Adrenal gland (tissue), 12 donors: ENCODE results near the gene ATP6V0C. TPM values are rescaled to one million over a fixed set of nuclear protein-coding genes. Genes with fewer than 3 reads are reported as not detected.

Source experiments
- DNase-seq, 7 donors: peaks; one replicate each; pipeline ENCODE4 v3.0.0-alpha.2; 2019 to 2020
- H3K27ac ChIP-seq, 5 donors: fragments of 200-600 bp; sonication (generic) in 4 of 5; 1 replicate in 3 of 5; 2 replicates in 2 of 5; pipeline versions ENCODE4 v1.5.1 to v1.8.0; 2016 to 2020; ENCODE audit warnings: mild to moderate bottlenecking in 1 of 5
- H3K27me3 ChIP-seq: fragments of 200-600 bp; 2 replicates; pipeline ENCODE4 v1.8.0; 2021
- H3K36me3 ChIP-seq, 2 donors: fragments of 200-600 bp; replicated peaks in 1 of 2; 1 replicate in 1 of 2; 2 replicates in 1 of 2; pipeline versions ENCODE4 v1.5.1 to v1.8.0; 2018 to 2022
- H3K4me1 ChIP-seq, 2 donors: fragments of 200-600 bp; replicated peaks in 1 of 2; 1 replicate in 1 of 2; 2 replicates in 1 of 2; pipeline versions ENCODE4 v1.5.1 to v1.8.0; 2018 to 2021
- H3K4me3 ChIP-seq, 4 donors: fragments of 200-600 bp; sonication (generic) in 3 of 4; one replicate each; pipeline ENCODE4 v1.5.1; 2016 to 2018
- H3K9me3 ChIP-seq, 3 donors: fragments of 200-600 bp; sonication (generic) in 1 of 3; replicated peaks in 1 of 3; 1 replicate in 2 of 3; 2 replicates in 1 of 3; pipeline versions ENCODE4 v1.5.1 to v1.8.0; 2016 to 2021
- POLR2A ChIP-seq, 2 donors: fragments of 450-650 bp; IDR thresholded peaks; one replicate each; pipeline ENCODE4 v1.6.1; 2017; ENCODE audit warnings: antibody characterized with exemption in 2 of 2, mild to moderate bottlenecking in 2 of 2, moderate library complexity in 1 of 2
- WGBS, 4 donors: extraction: QIAGEN DNeasy Blood & Tissue Kit in 2 of 4; methylation state at CpG; one replicate each; pipeline versions ENCODE4 v1.1.5 to v1.1.7; 2013 to 2017; 5-methylcytosine and 5-hydroxymethylcytosine counted together
- intact Hi-C, 2 donors: fragments of 100-400 bp; cut with DNase I; formaldehyde crosslinking; loops; one replicate each; pipeline versions ENCODE4 v1.14.1 to v1.15.0; 2022 to 2023
- polyA plus RNA-seq, 3 donors: library from polyadenylated mRNA; stranded (reverse); fragments of 200-250 nt in 2 of 3; fragments of 350-450 nt in 1 of 3; fragmentation: Illumina TruSeq in 1 of 3; extraction: RNeasy Lipid Tissue Mini Kit (QIAGEN cat#74804) in 1 of 3; gene quantifications; one replicate each; pipeline ENCODE4 v1.2.3, GENCODE V29; 2013 to 2014
- total RNA-seq, 9 donors: library from RNA; depleted of rRNA in 4 of 9; stranded (reverse); fragments of >200 nt in 4 of 9; fragments of 120-200 nt in 1 of 9; fragmentation: NEBNext Ultra II Directional in 1 of 9; extraction: Animal tissue kit (Norgen Biotek cat#: 25700) in 1 of 9; gene quantifications; one replicate each; pipeline versions ENCODE4 v1.1.0 to v1.2.4, GENCODE V29; 2013 to 2023
- TF ChIP-seq, protein P1 (sequence below), 6 experiments: fragments of 450-650 bp in 4 of 6; fragments of 200-600 bp in 2 of 6; sonication (generic) in 1 of 6; IDR thresholded peaks; 1 replicate in 5 of 6; 2 replicates in 1 of 6; pipeline versions ENCODE4 v1.5.1 to v1.8.0; 2016 to 2021; ENCODE audit warnings: antibody characterized with exemption in 6 of 6, mild to moderate bottlenecking in 2 of 6, moderate library complexity in 1 of 6
- donor health status: healthy with polysubstance abuse.
- donor health status: Bipolar disorder and iron deficiency.
- donor health status: DM: yes; HTN: yes; CAD: no.
- donor health status: DM: no; HTN: no; CAD: no.
- donor health status: DM: no; HTN: no; CAD: no.
- donor health status: DM: yes; HTN: yes; CAD: no.

ATP6V0C gene
- total and polyA plus RNA-seq, 12 donors: 26.5 to 318 (median 133) TPM

DNA sequence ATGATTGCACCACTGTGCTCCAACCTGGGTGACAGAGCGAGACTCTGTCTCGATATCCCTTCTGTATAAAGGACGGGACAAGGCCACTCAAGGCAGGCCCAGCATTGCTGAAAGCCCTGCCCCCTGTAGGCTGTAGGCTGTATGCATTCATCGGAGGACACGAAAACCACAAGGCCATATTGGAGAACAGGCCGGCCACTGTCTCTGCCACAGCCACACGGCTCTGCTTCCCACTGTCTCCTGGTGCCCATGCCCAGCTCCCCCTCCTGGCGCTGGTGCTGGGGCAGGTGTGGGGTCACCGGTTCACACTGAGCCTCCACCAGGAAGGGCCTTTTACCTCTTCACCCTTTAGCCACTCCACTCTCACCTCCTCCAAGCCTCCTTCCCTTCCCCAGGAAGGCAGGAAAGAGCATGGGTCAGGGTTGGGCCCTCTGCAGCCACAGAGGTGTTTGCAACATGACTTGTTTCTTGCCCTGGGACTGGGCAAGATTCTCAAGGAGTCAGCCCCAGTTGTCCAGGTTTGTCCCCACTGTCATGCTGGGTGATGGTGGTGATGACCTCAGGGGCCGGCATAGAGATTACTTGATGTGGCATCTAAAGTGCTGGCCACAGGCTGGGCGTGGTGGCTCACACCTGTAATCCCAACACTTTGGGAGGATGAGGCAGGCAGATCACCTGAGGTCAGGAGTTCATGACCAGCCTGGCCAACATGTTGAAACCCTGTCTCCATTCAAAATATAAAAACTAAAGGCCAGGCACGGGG, 47.9 kb upstream of the ATP6V0C start:
- Histone ChIP-seq H3K9me3 (no peaks in the 10 kb centered on the region), H3K4me3 (no peak overlapping the region), H3K27me3 (no peaks in the 10 kb centered on the region), H3K36me3 (no peaks in the 10 kb centered on the region), H3K4me1 (peaks cover 15 to 21% of the 10 kb centered on the region in 2 donors), H3K27ac (no peak overlapping the region)
- 77 to 79% (median 78%) methylated on average over 11 to 12 of the region's 12 CpGs for WGBS, 4 donors
- DNase-seq: no peak
- intact Hi-C loops: no loop called here
- TF ChIP-seq, protein P1, sequence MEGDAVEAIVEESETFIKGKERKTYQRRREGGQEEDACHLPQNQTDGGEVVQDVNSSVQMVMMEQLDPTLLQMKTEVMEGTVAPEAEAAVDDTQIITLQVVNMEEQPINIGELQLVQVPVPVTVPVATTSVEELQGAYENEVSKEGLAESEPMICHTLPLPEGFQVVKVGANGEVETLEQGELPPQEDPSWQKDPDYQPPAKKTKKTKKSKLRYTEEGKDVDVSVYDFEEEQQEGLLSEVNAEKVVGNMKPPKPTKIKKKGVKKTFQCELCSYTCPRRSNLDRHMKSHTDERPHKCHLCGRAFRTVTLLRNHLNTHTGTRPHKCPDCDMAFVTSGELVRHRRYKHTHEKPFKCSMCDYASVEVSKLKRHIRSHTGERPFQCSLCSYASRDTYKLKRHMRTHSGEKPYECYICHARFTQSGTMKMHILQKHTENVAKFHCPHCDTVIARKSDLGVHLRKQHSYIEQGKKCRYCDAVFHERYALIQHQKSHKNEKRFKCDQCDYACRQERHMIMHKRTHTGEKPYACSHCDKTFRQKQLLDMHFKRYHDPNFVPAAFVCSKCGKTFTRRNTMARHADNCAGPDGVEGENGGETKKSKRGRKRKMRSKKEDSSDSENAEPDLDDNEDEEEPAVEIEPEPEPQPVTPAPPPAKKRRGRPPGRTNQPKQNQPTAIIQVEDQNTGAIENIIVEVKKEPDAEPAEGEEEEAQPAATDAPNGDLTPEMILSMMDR (IDR thresholded peaks at IDR 0.05): peak in 1 of 6 experiments; percentile 18
- no peak for TF ChIP-seq POLR2A (IDR thresholded peaks at IDR 0.05)

DNA sequence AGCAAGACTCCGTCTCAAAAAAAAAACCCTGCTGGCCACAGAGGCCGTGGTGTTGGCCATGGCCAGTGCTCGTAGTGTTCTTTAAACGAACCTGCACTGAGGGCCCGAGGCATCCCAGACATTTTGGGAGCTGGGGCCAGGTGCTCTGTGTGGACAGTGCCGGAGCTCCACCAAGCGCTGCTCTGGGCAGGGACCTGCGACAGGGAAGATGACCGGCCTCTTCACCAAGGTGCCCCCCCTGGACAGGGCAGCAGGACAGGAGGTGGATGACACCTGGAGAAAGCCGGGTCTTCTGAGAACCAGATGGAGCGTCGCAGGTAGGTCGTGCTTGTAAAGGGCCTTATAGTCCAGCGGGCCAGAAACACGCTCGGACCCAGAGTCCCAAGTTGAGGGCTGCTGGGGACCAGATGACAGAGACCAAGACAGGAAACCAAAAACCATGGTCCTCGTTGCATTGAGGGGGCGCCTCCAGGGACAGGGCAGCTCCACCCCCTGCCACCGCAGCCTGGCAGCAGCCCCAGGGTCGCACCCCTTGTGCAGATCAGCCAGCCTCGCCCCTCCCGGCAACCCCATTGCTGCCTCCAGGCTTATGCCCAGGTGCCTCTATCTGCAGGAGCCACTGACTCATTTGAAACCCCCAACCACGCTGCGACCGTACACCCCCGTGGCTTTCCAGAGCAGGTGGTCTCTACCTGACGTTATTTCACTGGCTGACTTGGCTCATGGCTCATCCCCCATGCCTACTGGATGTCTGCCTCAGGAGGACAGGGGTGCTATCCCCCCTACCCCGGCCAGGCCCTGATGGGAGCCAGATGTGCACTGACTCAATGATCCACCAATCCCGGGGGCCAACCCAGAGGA, 46.9 kb upstream of the ATP6V0C start:
- no peak for DNase-seq
- no peak overlapping the region for H3K27ac ChIP-seq
- no peaks in the 10 kb centered on the region for H3K9me3 ChIP-seq
- H3K4me3 ChIP-seq: no peak overlapping the region
- TF ChIP-seq, protein P1 (IDR thresholded peaks at IDR 0.05): no peak
- no peak for TF ChIP-seq POLR2A (IDR thresholded peaks at IDR 0.05)
- no peaks in the 10 kb centered on the region for H3K36me3 ChIP-seq
- H3K4me1 ChIP-seq: peaks cover 25 to 32% of the 10 kb centered on the region in 2 donors
- peaks cover 7% of the 10 kb centered on the region for H3K27me3 ChIP-seq
- 76 to 82% (median 79%) methylated on average over 18 to 29 of the region's 29 CpGs for WGBS, 4 donors
- intact Hi-C loops: no loop called here

DNA sequence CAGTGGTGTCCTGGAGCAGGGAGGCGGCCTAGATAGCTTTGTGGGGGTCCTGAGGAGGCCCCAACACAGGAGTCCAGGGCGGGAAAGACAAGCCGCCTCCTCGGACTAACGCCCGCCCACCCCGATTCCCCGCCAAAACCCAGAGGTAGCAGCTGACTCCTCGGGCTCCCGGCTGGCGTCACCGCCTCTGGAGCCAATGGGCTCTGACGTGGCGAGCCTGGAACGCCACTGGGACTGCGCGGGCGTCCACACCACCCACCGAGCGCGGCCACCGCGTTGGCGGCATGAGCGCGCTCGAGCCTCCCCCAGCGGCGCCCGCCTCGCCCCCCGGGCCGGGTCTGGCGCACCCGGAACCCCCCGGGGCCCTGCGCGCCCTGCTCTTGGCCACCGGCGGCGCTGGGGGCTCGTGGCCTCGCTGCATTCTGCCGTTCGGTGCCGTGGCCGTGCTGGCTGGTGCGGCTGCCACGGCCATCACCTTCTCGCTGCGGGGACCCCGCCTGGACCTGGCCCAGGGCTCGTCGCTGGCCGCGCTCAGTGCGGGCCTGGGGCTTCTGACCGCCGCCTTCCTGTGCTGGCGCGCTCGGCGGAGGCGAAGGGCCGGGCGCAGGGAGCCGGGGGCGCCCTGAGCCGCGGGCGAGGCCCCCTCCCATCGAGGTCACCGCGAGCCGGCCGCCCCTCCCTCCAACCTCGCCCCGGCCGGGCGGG, 46.1 kb upstream of the ATP6V0C start:
- Histone ChIP-seq H3K4me3 (peak overlapping the region in 1 of 4 donors; percentile 71), H3K9me3 (no peaks in the 10 kb centered on the region), H3K27ac (peak overlapping the region in 2 of 5 donors; percentile 44 to 70), H3K27me3 (peaks cover 15% of the 10 kb centered on the region), H3K36me3 (no peaks in the 10 kb centered on the region), H3K4me1 (peaks cover 25 to 38% of the 10 kb centered on the region in 2 donors)
- intact Hi-C loops: no loop called here
- TF ChIP-seq, protein P1 (IDR thresholded peaks at IDR 0.05): peak in 1 of 6 experiments; percentile 25
- TF ChIP-seq POLR2A (IDR thresholded peaks at IDR 0.05): peak; percentile 67 to 84
- 1 to 33% (median 2%) methylated on average over 1 to 80 of the region's 80 CpGs for WGBS, 4 donors
- DNase-seq: peak; percentile 67 to 89 (median 79)
